HepG2 (cell line): ENCODE data around the gene GRM2. TPM values are rescaled to one million over a fixed set of nuclear protein-coding genes. Genes with fewer than 3 reads are reported as not detected.

Source experiments
- AGO2 ChIP-seq: fragments of 200-400 bp; formaldehyde crosslinking; optimal IDR thresholded peaks from 2 replicates; pipeline ENCODE3; 2017; ENCODE audit warnings: mild to moderate bottlenecking, low read depth, low read length, moderate library complexity
- BHLHE40 ChIP-seq: IDR thresholded peaks from 2 replicates; pipeline ENCODE4 v1.6.1; 2011; ENCODE audit warnings: low read length, improper control_type of control experiment
- BRCA1 ChIP-seq: sonication (generic); formaldehyde crosslinking; IDR thresholded peaks from 2 replicates; pipeline ENCODE4 v1.4.0; 2020; ENCODE audit warnings: missing genetic modification reagents
- CEBPB ChIP-seq: IDR thresholded peaks from 2 replicates; pipeline ENCODE4 v1.6.1; 2011; ENCODE audit warnings: low read depth, low read length, improper control_type of control experiment, borderline replicate concordance
- ELF4 ChIP-seq: sonication (generic); formaldehyde crosslinking; IDR thresholded peaks from 2 replicates; pipeline ENCODE4 v1.5.0; 2020; ENCODE audit warnings: missing genetic modification reagents, mild to moderate bottlenecking, moderate library complexity, borderline replicate concordance
- ETV6 ChIP-seq: sonication (generic); formaldehyde crosslinking; conservative IDR thresholded peaks from 2 replicates; pipeline ENCODE4 v1.4.0; 2020; ENCODE audit warnings: missing genetic modification reagents
- FLYWCH1 ChIP-seq: sonication (generic); formaldehyde crosslinking; IDR thresholded peaks from 2 replicates; pipeline ENCODE4 v1.8.1; 2023; ENCODE audit warnings: mild to moderate bottlenecking, missing genetic modification reagents
- KMT2B ChIP-seq: IDR thresholded peaks from 2 replicates; pipeline ENCODE4 v1.6.1; 2016; ENCODE audit warnings: missing genetic modification reagents, missing compliant biosample characterization
- MTA3 ChIP-seq: sonication (generic); formaldehyde crosslinking; IDR thresholded peaks from 2 replicates; pipeline ENCODE4 v1.4.0; 2020; ENCODE audit warnings: missing genetic modification reagents
- POLR2A ChIP-seq, 2 experiments: IDR thresholded peaks; 2 replicates each; pipeline ENCODE4 v1.6.1; 2011; ENCODE audit warnings: low read depth in 2 of 2, low read length in 2 of 2, mild to moderate bottlenecking in 1 of 2, moderate library complexity in 1 of 2; ENCODE audit not compliant: insufficient read depth in 1 of 2
- RAD51 ChIP-seq: fragments of 450-650 bp; IDR thresholded peaks from 2 replicates; pipeline ENCODE4 v1.6.1; 2016; ENCODE audit warnings: borderline replicate concordance
- SOX5 ChIP-seq: IDR thresholded peaks from 2 replicates; pipeline ENCODE4 v1.6.1; 2016; ENCODE audit warnings: borderline replicate concordance
- STAG1 ChIP-seq: sonication (generic); formaldehyde crosslinking; IDR thresholded peaks from 2 replicates; pipeline ENCODE4 v1.4.0; 2020; ENCODE audit warnings: missing genetic modification reagents
- ZKSCAN1 ChIP-seq: fragments of 150-350 bp; IDR thresholded peaks from 2 replicates; pipeline ENCODE4 v1.6.1; 2014; ENCODE audit warnings: low read length
- ZNF282 ChIP-seq: fragments of 450-650 bp; IDR thresholded peaks from 2 replicates; pipeline ENCODE4 v1.6.1; 2018; ENCODE audit not compliant: partially characterized antibody
- ZNF333 ChIP-seq: sonication (generic); formaldehyde crosslinking; IDR thresholded peaks from 2 replicates; pipeline ENCODE4 v1.4.0; 2020; ENCODE audit warnings: mild to moderate bottlenecking, missing genetic modification reagents, borderline replicate concordance
- ZNF556 ChIP-seq: sonication (generic); formaldehyde crosslinking; IDR thresholded peaks from 2 replicates; pipeline ENCODE4 v1.4.0; 2020; ENCODE audit warnings: mild to moderate bottlenecking, missing genetic modification reagents, borderline replicate concordance
- ZNF672 ChIP-seq: sonication (generic); formaldehyde crosslinking; IDR thresholded peaks from 2 replicates; pipeline ENCODE4 v1.8.1; 2022; ENCODE audit warnings: missing genetic modification reagents
- polyA plus RNA-seq, 8 experiments: library from polyadenylated mRNA; depleted of rRNA in 3 of 8; stranded (reverse) in 7 of 8; unstranded in 1 of 8; fragments of >200 nt; fragmentation: Illumina TruSeq in 4 of 8; extraction: Trizol in 4 of 8; gene quantifications; 2 replicates each; pipeline versions ENCODE4 v1.2.1 to v1.2.3, GENCODE V29; 2011 to 2016; ENCODE audit warnings: low read depth in 4 of 8, missing spikeins in 1 of 8, mixed read lengths in 1 of 8; ENCODE audit not compliant: insufficient read depth in 1 of 8
- total RNA-seq, 5 experiments: library from RNA; depleted of rRNA; stranded (reverse); fragments of >200 nt; fragmentation: Illumina TruSeq; extraction: Trizol; gene quantifications; 2 replicates each; pipeline ENCODE4 v1.2.3, GENCODE V29; 2016; ENCODE audit warnings: low read depth in 1 of 5
- TF ChIP-seq, protein P1 (sequence below): sonication (generic); formaldehyde crosslinking; conservative IDR thresholded peaks from 2 replicates; pipeline ENCODE4 v1.4.0; 2020; ENCODE audit warnings: mild to moderate bottlenecking, missing genetic modification reagents, moderate library complexity
- TF ChIP-seq, protein P2 (sequence below): sonication (generic); formaldehyde crosslinking; IDR thresholded peaks from 2 replicates; pipeline ENCODE4 v1.8.0; 2022; ENCODE audit warnings: mild to moderate bottlenecking, missing genetic modification reagents, borderline replicate concordance
- TF ChIP-seq, protein P3 (sequence below): sonication (generic); formaldehyde crosslinking; IDR thresholded peaks from 2 replicates; pipeline ENCODE4 v1.5.0; 2020; ENCODE audit warnings: mild to moderate bottlenecking, missing genetic modification reagents
- TF ChIP-seq, protein P4 (sequence below): sonication (generic); formaldehyde crosslinking; IDR thresholded peaks from 2 replicates; pipeline ENCODE4 v1.8.1; 2022; ENCODE audit warnings: mild to moderate bottlenecking, missing genetic modification reagents

Gene GRM2
- total and polyA plus RNA-seq, 2 of the 13 experiments (the other 11 are each of a cell fraction or from before 2014, with no cell fraction given) = 0.04 to 0.07 TPM

DNA sequence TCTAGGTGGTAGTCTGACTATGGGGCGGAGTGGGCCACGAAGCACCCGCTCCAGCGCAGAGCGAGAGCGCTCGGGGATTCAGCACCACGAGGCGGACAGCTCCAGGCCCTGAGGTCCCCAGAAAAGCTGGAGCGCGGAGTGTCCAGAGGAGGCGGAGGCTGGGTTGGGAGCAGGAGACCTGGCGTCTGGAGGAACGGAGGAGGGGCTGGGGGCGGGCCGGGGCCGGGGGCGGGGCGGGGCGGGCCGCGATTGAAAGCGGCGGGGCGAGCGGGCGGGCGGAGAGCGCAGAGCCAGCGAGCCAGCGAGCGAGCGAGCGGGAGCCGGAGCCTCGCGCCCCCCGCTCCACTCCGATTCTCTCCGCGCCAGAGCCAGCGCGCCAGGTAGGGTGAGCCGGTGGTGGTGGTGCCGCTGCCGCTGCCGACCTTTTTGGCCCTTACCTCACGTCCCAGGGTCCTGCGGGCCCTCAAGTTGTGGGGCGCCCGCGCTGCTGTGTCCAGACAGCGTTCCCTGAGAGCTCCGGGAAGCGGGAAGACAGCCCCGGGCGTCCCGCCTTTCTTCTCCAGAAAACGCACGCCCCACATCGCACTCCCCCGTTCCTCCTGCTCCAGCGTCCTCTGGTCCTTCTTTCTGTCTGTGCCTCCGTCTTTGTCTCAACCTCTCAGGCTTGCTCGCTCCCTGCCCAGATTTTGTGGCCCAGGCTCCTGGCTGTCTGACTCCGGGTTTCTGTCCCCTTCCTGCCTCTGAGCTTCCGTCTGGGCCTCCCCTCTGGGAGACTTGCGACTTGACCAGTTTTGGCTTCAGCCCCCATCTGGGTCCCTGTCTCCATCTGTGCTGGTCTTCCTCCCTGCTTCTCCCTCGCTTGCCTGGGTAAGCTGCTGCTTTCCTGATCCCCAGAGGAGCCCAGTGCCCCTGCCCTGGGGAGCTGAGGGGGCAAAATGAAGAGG lies at the start of gene GRM2 (continued):
- TF ChIP-seq, protein P1, sequence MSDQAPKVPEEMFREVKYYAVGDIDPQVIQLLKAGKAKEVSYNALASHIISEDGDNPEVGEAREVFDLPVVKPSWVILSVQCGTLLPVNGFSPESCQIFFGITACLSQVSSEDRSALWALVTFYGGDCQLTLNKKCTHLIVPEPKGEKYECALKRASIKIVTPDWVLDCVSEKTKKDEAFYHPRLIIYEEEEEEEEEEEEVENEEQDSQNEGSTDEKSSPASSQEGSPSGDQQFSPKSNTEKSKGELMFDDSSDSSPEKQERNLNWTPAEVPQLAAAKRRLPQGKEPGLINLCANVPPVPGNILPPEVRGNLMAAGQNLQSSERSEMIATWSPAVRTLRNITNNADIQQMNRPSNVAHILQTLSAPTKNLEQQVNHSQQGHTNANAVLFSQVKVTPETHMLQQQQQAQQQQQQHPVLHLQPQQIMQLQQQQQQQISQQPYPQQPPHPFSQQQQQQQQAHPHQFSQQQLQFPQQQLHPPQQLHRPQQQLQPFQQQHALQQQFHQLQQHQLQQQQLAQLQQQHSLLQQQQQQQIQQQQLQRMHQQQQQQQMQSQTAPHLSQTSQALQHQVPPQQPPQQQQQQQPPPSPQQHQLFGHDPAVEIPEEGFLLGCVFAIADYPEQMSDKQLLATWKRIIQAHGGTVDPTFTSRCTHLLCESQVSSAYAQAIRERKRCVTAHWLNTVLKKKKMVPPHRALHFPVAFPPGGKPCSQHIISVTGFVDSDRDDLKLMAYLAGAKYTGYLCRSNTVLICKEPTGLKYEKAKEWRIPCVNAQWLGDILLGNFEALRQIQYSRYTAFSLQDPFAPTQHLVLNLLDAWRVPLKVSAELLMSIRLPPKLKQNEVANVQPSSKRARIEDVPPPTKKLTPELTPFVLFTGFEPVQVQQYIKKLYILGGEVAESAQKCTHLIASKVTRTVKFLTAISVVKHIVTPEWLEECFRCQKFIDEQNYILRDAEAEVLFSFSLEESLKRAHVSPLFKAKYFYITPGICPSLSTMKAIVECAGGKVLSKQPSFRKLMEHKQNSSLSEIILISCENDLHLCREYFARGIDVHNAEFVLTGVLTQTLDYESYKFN (CRISPR knock-in tag) = no peak
- TF ChIP-seq MTA3 (CRISPR knock-in tag) (0 out of 2 replicates have a peak, but pooled peaks have one; percentile 57), BHLHE40 (no peak), AGO2 (peak; percentile 46), ZKSCAN1 (no peak), STAG1 (no peak), ZNF672 (no peak), ZNF333 (CRISPR knock-in tag) (no peak), BRCA1 (CRISPR knock-in tag) (no peak), CEBPB (no peak), ETV6 (CRISPR knock-in tag) (peak; percentile 71; the same call in 1 of the 2 replicates), FLYWCH1 (peak; percentile 74; the same call in 1 of the 2 replicates), POLR2A (IDR thresholded peaks at IDR 0.05; ENCODE audit: insufficient read depth in 1 of 2, low read depth in 2 of 2, low read length in 2 of 2) (no peak), RAD51 (no peak), ZNF282 (no peak), KMT2B (CRISPR knock-in tag) (peak; percentile 68; the same call in 1 of the 2 replicates), SOX5 (peak; percentile 37; the same call in 1 of the 2 replicates), ZNF556 (no peak), ELF4 (CRISPR knock-in tag) (no peak)
- TF ChIP-seq, protein P2, sequence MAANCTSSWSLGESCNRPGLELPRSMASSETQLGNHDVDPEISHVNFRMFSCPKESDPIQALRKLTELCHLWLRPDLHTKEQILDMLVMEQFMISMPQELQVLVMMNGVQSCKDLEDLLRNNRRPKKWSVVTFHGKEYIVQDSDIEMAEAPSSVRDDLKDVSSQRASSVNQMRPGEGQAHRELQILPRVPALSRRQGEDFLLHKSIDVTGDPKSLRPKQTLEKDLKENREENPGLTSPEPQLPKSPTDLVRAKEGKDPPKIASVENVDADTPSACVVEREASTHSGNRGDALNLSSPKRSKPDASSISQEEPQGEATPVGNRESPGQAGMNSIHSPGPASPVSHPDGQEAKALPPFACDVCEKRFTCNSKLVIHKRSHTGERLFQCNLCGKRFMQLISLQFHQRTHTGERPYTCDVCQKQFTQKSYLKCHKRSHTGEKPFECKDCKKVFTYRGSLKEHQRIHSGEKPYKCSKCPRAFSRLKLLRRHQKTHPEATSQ (CRISPR knock-in tag) = no peak
- TF ChIP-seq, protein P3, sequence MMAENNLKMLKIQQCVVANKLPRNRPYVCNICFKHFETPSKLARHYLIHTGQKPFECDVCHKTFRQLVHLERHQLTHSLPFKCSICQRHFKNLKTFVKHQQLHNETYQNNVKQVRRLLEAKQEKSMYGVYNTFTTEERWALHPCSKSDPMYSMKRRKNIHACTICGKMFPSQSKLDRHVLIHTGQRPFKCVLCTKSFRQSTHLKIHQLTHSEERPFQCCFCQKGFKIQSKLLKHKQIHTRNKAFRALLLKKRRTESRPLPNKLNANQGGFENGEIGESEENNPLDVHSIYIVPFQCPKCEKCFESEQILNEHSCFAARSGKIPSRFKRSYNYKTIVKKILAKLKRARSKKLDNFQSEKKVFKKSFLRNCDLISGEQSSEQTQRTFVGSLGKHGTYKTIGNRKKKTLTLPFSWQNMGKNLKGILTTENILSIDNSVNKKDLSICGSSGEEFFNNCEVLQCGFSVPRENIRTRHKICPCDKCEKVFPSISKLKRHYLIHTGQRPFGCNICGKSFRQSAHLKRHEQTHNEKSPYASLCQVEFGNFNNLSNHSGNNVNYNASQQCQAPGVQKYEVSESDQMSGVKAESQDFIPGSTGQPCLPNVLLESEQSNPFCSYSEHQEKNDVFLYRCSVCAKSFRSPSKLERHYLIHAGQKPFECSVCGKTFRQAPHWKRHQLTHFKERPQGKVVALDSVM (CRISPR knock-in tag) = 0 out of 2 replicates have a peak, but pooled peaks have one; percentile 13
- TF ChIP-seq, protein P4, sequence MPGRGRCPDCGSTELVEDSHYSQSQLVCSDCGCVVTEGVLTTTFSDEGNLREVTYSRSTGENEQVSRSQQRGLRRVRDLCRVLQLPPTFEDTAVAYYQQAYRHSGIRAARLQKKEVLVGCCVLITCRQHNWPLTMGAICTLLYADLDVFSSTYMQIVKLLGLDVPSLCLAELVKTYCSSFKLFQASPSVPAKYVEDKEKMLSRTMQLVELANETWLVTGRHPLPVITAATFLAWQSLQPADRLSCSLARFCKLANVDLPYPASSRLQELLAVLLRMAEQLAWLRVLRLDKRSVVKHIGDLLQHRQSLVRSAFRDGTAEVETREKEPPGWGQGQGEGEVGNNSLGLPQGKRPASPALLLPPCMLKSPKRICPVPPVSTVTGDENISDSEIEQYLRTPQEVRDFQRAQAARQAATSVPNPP = no peak
